ENCODE results near the gene NFATC1. TPM values are rescaled to one million over a fixed set of nuclear protein-coding genes. Genes with fewer than 3 reads are reported as not detected.

Gene NFATC1
- total RNA-seq, 1 donor from 2014 or later, result 7.1 TPM

DNA sequence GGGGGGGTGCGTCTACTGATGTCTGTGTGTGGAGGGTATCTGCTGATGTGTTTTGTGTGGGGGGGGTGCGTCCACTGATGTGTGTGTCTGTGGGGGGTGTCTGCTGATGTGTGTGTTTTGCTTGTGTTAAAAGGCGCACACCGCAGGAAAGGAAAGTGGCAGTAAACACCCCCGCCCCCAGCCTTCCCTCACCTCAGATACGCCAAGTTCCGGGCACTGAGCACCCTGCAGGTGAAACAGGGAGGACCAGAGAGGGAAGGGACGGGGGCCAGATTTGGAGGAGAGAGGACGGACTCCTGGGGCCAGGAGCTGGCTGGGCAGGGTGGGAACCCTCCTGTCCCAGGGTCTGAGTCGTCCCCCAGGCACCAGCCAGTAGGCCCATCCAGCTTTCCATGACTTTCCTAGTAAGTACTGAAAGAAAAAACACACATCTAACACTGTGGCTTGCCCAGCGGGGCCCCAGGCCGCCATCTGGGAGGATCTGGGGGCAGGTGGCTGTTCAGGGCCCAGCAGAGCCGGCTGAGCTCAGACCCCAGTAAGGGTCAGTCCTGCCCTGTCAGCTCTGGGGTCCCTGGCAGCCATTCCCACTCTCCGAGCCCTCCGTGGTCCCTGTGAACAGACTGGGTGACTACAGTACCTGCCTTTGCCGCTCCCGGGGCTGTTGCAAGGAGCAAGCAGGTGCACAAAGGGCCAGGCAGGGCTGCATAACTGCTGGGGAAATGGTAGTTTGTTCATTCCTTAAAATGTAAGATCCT, 126.9 kb downstream of the NFATC1 start:
- Mint-ChIP-seq H3K4me1 (ENCODE audit: low read depth) (peaks cover 27% of the 10 kb centered on the region), H3K27ac (ENCODE audit: unreplicated experiment) (no peak overlapping the region), H3K4me3 (ENCODE audit: unreplicated experiment) (no peak overlapping the region), H3K9me3 (ENCODE audit: low read depth) (no peaks in the 10 kb centered on the region), H3K36me3 (ENCODE audit: low read depth) (peaks cover 2% of the 10 kb centered on the region), H3K27me3 (ENCODE audit: low read depth) (no peaks in the 10 kb centered on the region)
- peak; percentile 81 for DNase-seq (ENCODE audit: low spot score)
- TF ChIP-seq, protein P1, sequence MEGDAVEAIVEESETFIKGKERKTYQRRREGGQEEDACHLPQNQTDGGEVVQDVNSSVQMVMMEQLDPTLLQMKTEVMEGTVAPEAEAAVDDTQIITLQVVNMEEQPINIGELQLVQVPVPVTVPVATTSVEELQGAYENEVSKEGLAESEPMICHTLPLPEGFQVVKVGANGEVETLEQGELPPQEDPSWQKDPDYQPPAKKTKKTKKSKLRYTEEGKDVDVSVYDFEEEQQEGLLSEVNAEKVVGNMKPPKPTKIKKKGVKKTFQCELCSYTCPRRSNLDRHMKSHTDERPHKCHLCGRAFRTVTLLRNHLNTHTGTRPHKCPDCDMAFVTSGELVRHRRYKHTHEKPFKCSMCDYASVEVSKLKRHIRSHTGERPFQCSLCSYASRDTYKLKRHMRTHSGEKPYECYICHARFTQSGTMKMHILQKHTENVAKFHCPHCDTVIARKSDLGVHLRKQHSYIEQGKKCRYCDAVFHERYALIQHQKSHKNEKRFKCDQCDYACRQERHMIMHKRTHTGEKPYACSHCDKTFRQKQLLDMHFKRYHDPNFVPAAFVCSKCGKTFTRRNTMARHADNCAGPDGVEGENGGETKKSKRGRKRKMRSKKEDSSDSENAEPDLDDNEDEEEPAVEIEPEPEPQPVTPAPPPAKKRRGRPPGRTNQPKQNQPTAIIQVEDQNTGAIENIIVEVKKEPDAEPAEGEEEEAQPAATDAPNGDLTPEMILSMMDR (IDR thresholded peaks at IDR 0.05), result no peak

DNA sequence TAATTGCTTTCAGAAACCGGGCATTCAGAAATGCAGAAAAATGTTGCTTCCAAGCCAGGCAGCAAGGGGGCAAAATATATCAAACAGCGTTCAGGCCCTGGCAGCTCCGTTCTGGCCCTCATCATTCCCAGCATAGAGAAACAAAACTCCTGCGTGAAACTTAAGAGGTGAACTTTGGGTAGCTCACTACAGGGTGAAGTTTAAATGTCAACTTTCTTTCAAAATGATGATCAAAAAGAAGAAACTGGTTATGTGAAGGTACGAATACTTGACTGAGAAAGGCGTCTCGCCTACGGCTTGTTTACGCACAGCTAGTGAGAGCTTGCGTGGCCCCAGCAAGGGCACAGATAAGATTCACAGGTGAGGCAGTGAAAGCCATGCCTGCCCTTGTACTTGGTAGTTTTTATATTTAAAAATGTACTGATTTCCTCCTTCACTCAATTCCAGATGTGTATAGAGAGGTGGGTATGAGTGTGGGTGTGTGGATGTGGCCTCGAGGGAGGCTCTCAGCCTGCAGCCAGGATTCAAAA, 127.5 kb downstream of the NFATC1 start:
- Mint-ChIP-seq H3K27ac (ENCODE audit: unreplicated experiment) (no peak overlapping the region), H3K9me3 (ENCODE audit: low read depth) (no peaks in the 10 kb centered on the region), H3K36me3 (ENCODE audit: low read depth) (peaks cover 2% of the 10 kb centered on the region), H3K4me1 (ENCODE audit: low read depth) (peaks cover 27% of the 10 kb centered on the region), H3K4me3 (ENCODE audit: unreplicated experiment) (no peak overlapping the region), H3K27me3 (ENCODE audit: low read depth) (no peaks in the 10 kb centered on the region)
- TF ChIP-seq, protein P1 (IDR thresholded peaks at IDR 0.05), result peak; percentile 24
- DNase-seq (ENCODE audit: low spot score), result no peak

DNA sequence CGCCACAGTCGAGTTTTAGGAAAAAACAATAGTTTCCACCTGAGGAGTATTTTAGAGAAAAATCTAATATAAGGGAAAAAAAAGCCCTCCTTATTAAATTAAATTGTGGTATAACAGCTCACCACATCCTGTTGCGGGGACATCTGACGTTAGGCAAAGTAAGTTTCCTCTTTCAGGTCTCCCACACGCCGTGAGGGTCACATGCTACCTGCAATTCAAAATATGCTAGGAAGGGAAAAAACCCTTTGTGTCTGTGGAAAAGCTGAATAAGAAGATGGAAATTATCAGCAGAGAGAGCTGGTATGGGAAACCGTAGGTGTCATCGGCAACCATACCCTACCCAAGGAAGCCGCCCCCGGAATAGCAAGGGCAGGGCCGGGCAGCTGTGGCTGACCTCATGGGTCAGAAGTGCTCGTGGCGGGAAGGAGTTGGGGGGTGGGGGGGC, 128.0 kb downstream of the NFATC1 start:
- Mint-ChIP-seq H3K27me3 (ENCODE audit: low read depth) (peaks cover under 1% of the 10 kb centered on the region), H3K36me3 (ENCODE audit: low read depth) (peaks cover 2% of the 10 kb centered on the region), H3K9me3 (ENCODE audit: low read depth) (no peaks in the 10 kb centered on the region), H3K4me1 (ENCODE audit: low read depth) (peaks cover 27% of the 10 kb centered on the region), H3K4me3 (ENCODE audit: unreplicated experiment) (no peak overlapping the region), H3K27ac (ENCODE audit: unreplicated experiment) (no peak overlapping the region)
- TF ChIP-seq, protein P1 (IDR thresholded peaks at IDR 0.05), result no peak
- no peak for DNase-seq (ENCODE audit: low spot score)

DNA sequence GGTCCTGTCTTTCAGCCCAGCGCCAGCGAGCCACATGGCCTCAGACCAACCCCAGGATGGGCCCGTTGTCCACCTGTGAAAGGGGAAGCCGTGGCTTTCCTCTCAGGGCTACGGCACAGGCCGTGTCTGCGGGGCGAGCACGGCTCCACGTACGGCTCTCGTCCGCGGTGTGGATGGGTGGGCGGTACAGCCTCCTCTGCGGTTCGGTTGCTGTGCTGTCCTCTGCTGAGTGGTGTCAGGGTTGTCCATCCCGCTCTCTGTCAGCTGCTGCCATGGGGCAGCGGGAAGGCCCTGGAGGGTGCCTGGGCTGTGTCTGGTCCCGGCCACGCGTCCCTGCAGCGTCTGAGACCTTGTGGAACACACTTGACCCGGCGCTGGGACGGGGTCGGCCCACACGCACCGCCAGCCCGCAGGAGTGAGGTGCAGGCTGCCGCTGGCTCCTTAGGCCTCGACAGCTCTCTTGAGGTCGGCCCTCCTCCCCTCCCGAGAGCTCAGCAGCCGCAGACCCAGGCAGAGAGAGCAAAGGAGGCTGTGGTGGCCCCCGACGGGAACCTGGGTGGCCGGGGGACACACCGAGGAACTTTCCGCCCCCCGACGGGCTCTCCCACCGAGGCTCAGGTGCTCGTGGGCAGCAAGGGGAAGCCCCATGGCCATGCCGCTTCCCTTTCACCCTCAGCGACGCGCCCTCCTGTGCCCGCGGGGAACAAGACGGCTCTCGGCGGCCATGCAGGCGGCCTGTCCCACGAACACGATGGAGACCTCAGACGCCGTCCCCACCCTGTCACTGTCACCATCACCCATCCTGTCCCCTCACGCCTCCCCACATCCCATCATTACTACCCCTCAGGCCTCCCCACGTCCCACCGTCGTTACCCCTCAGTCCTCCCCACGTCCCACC, 128.7 kb downstream of the NFATC1 start:
- peak; percentile 94 for DNase-seq (ENCODE audit: low spot score)
- Mint-ChIP-seq H3K4me1 (ENCODE audit: low read depth) (peaks cover 27% of the 10 kb centered on the region), H3K36me3 (ENCODE audit: low read depth) (peaks cover 2% of the 10 kb centered on the region), H3K27me3 (ENCODE audit: low read depth) (peaks cover 3% of the 10 kb centered on the region), H3K27ac (ENCODE audit: unreplicated experiment) (no peak overlapping the region), H3K4me3 (ENCODE audit: unreplicated experiment) (no peak overlapping the region), H3K9me3 (ENCODE audit: low read depth) (no peaks in the 10 kb centered on the region)
- TF ChIP-seq, protein P1 (IDR thresholded peaks at IDR 0.05), result no peak

All from chondrocyte (in vitro differentiated cells).